Neural cell (in vitro differentiated cells): Measurements from ENCODE around the gene TCEAL9. TPM values are rescaled to one million over a fixed set of nuclear protein-coding genes. Genes with fewer than 3 reads are reported as not detected.

Source experiments
- H2AFZ ChIP-seq: fragments of 200-600, 300-800 bp; sonication (generic), shearing (Covaris generic); 2 replicates; pipeline ENCODE4 v1.6.0; 2014; ENCODE audit warnings: low read depth, mild to moderate bottlenecking, antibody characterized with exemption, low read length, moderate library complexity
- H3F3A ChIP-seq: fragments of 200-600 bp; shearing (Covaris generic); 2 replicates; pipeline ENCODE4 v1.6.1; 2016; ENCODE audit warnings: mild to moderate bottlenecking, moderate library complexity, mixed read lengths, antibody characterized with exemption, low read length; ENCODE audit not compliant: insufficient read depth, poor library complexity, severe bottlenecking
- H3K27ac ChIP-seq: fragments of 200-600, 300-800 bp; sonication (generic), shearing (Covaris generic); 2 replicates; pipeline ENCODE4 v1.5.1; 2014; ENCODE audit warnings: mild to moderate bottlenecking, low read length, moderate library complexity
- H3K27me3 ChIP-seq: fragments of 300-800, 200-600 bp; sonication (generic), shearing (Covaris generic); 2 replicates; pipeline ENCODE4 v1.6.0; 2014; ENCODE audit warnings: mild to moderate bottlenecking, low read depth, low read length, moderate library complexity; ENCODE audit not compliant: insufficient read depth
- H3K36me3 ChIP-seq: fragments of 300-800, 200-600 bp; sonication (generic), shearing (Covaris generic); 2 replicates; pipeline ENCODE4 v1.5.1; 2014; ENCODE audit warnings: mild to moderate bottlenecking, antibody characterized with exemption, low read length, moderate library complexity; ENCODE audit not compliant: insufficient read depth
- H3K4me2 ChIP-seq: fragments of 300-800, 200-600 bp; sonication (generic), shearing (Covaris generic); 2 replicates; pipeline ENCODE4 v1.6.0; 2014; ENCODE audit warnings: mild to moderate bottlenecking, low read length
- H3K4me3 ChIP-seq: fragments of 300-800, 200-600 bp; sonication (generic), shearing (Covaris generic); 2 replicates; pipeline ENCODE4 v1.5.1; 2014; ENCODE audit warnings: mild to moderate bottlenecking, low read length, moderate library complexity
- H3K79me2 ChIP-seq: fragments of 200-600 bp; shearing (Covaris generic); replicated peaks from 2 replicates; pipeline ENCODE4 v1.6.0; 2014; ENCODE audit warnings: mild to moderate bottlenecking, low read length, moderate library complexity; ENCODE audit not compliant: insufficient read depth
- H3K9ac ChIP-seq: fragments of 300-800, 200-600 bp; sonication (generic), shearing (Covaris generic); 2 replicates; pipeline ENCODE4 v1.6.1; 2016; ENCODE audit warnings: mild to moderate bottlenecking, low read length, mixed read lengths
- H3K9me2 ChIP-seq: fragments of 200-600 bp; shearing (Covaris generic); 2 replicates; pipeline ENCODE4 v1.6.1; 2016; ENCODE audit warnings: mild to moderate bottlenecking, low read length, mixed read lengths; ENCODE audit not compliant: insufficient read depth
- H3K9me3 ChIP-seq: fragments of 200-600, 300-800 bp; sonication (generic), shearing (Covaris generic); 2 replicates; pipeline ENCODE4 v1.6.1; 2016; ENCODE audit warnings: mild to moderate bottlenecking, mixed run types, low read length, moderate library complexity, mixed read lengths
- H4K20me1 ChIP-seq: fragments of 200-600 bp; shearing (Covaris generic); 2 replicates; pipeline ENCODE4 v1.6.1; 2016; ENCODE audit warnings: mild to moderate bottlenecking, mixed run types; ENCODE audit not compliant: insufficient read depth
- EP300 ChIP-seq: fragments of 450-650 bp; conservative IDR thresholded peaks from 2 replicates; pipeline ENCODE4 v1.6.1; 2014; ENCODE audit warnings: antibody characterized with exemption, mild to moderate bottlenecking, moderate library complexity; ENCODE audit not compliant: poor library complexity, severe bottlenecking
- EZH2 ChIP-seq: fragments of 200-600, 300-800 bp; shearing (Covaris generic), sonication (generic); IDR thresholded peaks from 2 replicates; pipeline ENCODE4 v1.6.1; 2014; ENCODE audit warnings: antibody characterized with exemption, low read length, borderline replicate concordance, mild to moderate bottlenecking; ENCODE audit not compliant: insufficient read depth, poor library complexity, severe bottlenecking
- MXI1 ChIP-seq: fragments of 450-650 bp; conservative IDR thresholded peaks from 2 replicates; pipeline ENCODE4 v1.6.1; 2014; ENCODE audit warnings: antibody characterized with exemption, mild to moderate bottlenecking; ENCODE audit not compliant: poor library complexity, severe bottlenecking
- POLR2AphosphoS5 ChIP-seq: IDR thresholded peaks from 2 replicates; pipeline ENCODE4 v1.6.1; 2012
- RAD21 ChIP-seq: fragments of 450-650 bp; conservative IDR thresholded peaks from 2 replicates; pipeline ENCODE4 v1.6.1; 2014; ENCODE audit warnings: antibody characterized with exemption, mild to moderate bottlenecking, moderate library complexity
- SMC3 ChIP-seq: fragments of 450-650 bp; conservative IDR thresholded peaks from 2 replicates; pipeline ENCODE4 v1.6.1; 2014; ENCODE audit warnings: antibody characterized with exemption, mild to moderate bottlenecking, moderate library complexity; ENCODE audit not compliant: poor library complexity
- TAF1 ChIP-seq: IDR thresholded peaks from 2 replicates; pipeline ENCODE4 v1.6.1; 2012; ENCODE audit warnings: low read depth
- polyA plus RNA-seq: library from polyadenylated mRNA; depleted of rRNA; stranded (reverse); fragments of >200 nt; gene quantifications from 2 replicates; pipeline ENCODE4 v1.2.3, GENCODE V29; 2014
- TF ChIP-seq, protein P1 (sequence below): fragments of 450-650 bp; IDR thresholded peaks from 2 replicates; pipeline ENCODE4 v1.5.1; 2014; ENCODE audit warnings: antibody characterized with exemption, mild to moderate bottlenecking, moderate library complexity; ENCODE audit not compliant: poor library complexity, severe bottlenecking
- TF ChIP-seq, protein P2 (sequence below): IDR thresholded peaks from 2 replicates; pipeline ENCODE4 v1.6.1; 2012; ENCODE audit warnings: borderline replicate concordance

The TCEAL9 gene
- polyA plus RNA-seq, 1 donor from 2014 or later = 84.5 TPM

DNA sequence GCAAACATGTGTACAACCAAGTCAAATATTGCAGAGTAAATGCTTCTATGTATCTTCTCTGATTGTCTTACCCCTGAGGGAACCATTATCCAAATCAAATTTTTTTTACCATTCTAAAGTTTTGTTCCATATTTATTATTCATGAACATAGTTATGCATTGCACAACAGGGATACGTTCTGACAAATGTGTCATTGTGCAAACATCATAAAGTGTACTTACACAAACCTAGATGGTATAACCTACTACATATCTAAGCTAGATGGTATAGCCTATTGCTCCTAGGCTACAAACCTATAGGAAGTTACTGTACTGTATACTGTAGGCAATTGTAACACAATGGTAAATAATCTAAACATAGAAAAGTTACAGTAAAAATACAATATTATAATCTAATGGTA lies 43.4 kb downstream of the TCEAL9 start:
- Histone ChIP-seq H3K9ac (no peak overlapping the region), H3K9me2 (no peaks in the 10 kb centered on the region), H2AFZ (no peak overlapping the region), H3K27ac (no peak overlapping the region), H4K20me1 (no peaks in the 10 kb centered on the region), H3K79me2 (no peaks in the 10 kb centered on the region), H3K9me3 (no peaks in the 10 kb centered on the region), H3K27me3 (no peaks in the 10 kb centered on the region), H3F3A (no peaks in the 10 kb centered on the region), H3K36me3 (no peaks in the 10 kb centered on the region), H3K4me3 (no peak overlapping the region), H3K4me2 (no peak overlapping the region)
- TF ChIP-seq SMC3 (no peak), MXI1 (no peak), TAF1 (no peak), POLR2AphosphoS5 (no peak), EP300 (no peak), EZH2 (no peak), RAD21 (no peak)
- TF ChIP-seq, protein P1, sequence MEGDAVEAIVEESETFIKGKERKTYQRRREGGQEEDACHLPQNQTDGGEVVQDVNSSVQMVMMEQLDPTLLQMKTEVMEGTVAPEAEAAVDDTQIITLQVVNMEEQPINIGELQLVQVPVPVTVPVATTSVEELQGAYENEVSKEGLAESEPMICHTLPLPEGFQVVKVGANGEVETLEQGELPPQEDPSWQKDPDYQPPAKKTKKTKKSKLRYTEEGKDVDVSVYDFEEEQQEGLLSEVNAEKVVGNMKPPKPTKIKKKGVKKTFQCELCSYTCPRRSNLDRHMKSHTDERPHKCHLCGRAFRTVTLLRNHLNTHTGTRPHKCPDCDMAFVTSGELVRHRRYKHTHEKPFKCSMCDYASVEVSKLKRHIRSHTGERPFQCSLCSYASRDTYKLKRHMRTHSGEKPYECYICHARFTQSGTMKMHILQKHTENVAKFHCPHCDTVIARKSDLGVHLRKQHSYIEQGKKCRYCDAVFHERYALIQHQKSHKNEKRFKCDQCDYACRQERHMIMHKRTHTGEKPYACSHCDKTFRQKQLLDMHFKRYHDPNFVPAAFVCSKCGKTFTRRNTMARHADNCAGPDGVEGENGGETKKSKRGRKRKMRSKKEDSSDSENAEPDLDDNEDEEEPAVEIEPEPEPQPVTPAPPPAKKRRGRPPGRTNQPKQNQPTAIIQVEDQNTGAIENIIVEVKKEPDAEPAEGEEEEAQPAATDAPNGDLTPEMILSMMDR = no peak
- TF ChIP-seq, protein P2, sequence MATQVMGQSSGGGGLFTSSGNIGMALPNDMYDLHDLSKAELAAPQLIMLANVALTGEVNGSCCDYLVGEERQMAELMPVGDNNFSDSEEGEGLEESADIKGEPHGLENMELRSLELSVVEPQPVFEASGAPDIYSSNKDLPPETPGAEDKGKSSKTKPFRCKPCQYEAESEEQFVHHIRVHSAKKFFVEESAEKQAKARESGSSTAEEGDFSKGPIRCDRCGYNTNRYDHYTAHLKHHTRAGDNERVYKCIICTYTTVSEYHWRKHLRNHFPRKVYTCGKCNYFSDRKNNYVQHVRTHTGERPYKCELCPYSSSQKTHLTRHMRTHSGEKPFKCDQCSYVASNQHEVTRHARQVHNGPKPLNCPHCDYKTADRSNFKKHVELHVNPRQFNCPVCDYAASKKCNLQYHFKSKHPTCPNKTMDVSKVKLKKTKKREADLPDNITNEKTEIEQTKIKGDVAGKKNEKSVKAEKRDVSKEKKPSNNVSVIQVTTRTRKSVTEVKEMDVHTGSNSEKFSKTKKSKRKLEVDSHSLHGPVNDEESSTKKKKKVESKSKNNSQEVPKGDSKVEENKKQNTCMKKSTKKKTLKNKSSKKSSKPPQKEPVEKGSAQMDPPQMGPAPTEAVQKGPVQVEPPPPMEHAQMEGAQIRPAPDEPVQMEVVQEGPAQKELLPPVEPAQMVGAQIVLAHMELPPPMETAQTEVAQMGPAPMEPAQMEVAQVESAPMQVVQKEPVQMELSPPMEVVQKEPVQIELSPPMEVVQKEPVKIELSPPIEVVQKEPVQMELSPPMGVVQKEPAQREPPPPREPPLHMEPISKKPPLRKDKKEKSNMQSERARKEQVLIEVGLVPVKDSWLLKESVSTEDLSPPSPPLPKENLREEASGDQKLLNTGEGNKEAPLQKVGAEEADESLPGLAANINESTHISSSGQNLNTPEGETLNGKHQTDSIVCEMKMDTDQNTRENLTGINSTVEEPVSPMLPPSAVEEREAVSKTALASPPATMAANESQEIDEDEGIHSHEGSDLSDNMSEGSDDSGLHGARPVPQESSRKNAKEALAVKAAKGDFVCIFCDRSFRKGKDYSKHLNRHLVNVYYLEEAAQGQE = no peak

DNA sequence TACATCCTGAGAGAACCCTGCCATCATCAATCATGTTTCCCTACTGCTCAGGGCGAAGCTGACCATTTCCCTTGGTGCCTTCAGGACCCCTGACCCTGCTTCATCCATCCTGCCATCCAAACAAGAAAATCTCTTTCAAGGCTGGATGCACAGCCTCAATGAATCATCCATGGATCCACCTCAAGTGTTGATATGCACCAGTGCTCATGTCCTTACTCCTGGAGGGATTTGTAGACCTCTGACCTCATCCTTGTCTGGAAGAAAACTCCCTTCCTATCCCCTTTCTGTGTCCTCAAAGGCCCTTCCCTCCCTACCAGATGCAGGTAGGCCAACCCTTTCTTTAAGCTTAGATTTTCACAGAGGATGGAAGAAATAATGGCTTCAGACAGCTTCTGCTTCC lies 44.6 kb downstream of the TCEAL9 start:
- Histone ChIP-seq H3K27ac (no peak overlapping the region), H3K9me3 (no peaks in the 10 kb centered on the region), H3K36me3 (no peaks in the 10 kb centered on the region), H3K9ac (no peak overlapping the region), H3K9me2 (no peaks in the 10 kb centered on the region), H3K4me3 (no peak overlapping the region), H4K20me1 (no peaks in the 10 kb centered on the region), H3K4me2 (no peak overlapping the region), H2AFZ (no peak overlapping the region), H3K79me2 (no peaks in the 10 kb centered on the region), H3K27me3 (no peaks in the 10 kb centered on the region), H3F3A (no peaks in the 10 kb centered on the region)
- TF ChIP-seq EZH2 = no peak
- no peak for TF ChIP-seq MXI1
- no peak for TF ChIP-seq TAF1
- no peak for TF ChIP-seq POLR2AphosphoS5
- TF ChIP-seq, protein P1 = no peak
- no peak for TF ChIP-seq RAD21
- TF ChIP-seq, protein P2 = no peak
- no peak for TF ChIP-seq SMC3
- TF ChIP-seq EP300 = no peak
